Astrocyte (in vitro differentiated cells and primary cell): Measurements from ENCODE around the gene ARHGAP4. TPM values are rescaled to one million over a fixed set of nuclear protein-coding genes. Genes with fewer than 3 reads are reported as not detected.
A peak's percentile ranks its signal among the peaks of the same experiment; 100 is the strongest.

Experiments used
- DNase-seq: peaks from one replicate; pipeline ENCODE4 v3.0.0-alpha.2; 2010; ENCODE audit warnings: low read depth
- FAIRE-seq: peaks from 2 replicates; lab custom pipeline; 2011; peaks lifted over from hg19 to GRCh38; lab: Jason Lieb, UNC
- H2AFZ ChIP-seq: 2 replicates; pipeline ENCODE4 v1.6.0; 2012; ENCODE audit warnings: low read depth, low read length, inconsistent platforms
- H3K27ac ChIP-seq: 2 replicates; pipeline ENCODE4 v1.5.1; 2011; ENCODE audit warnings: low read depth, low read length, inconsistent platforms
- H3K27me3 ChIP-seq: 2 replicates; pipeline ENCODE4 v1.6.0; 2011; ENCODE audit warnings: low read length, inconsistent platforms; ENCODE audit not compliant: insufficient read depth
- H3K36me3 ChIP-seq: 2 replicates; pipeline ENCODE4 v1.5.1; 2011; ENCODE audit warnings: low read length, inconsistent platforms; ENCODE audit not compliant: insufficient read depth
- H3K4me1 ChIP-seq: 2 replicates; pipeline ENCODE4 v1.5.1; 2011; ENCODE audit warnings: low read length, inconsistent platforms; ENCODE audit not compliant: insufficient read depth
- H3K4me2 ChIP-seq: 2 replicates; pipeline ENCODE4 v1.6.0; 2012; ENCODE audit warnings: low read length, inconsistent platforms
- H3K4me3 ChIP-seq: 2 replicates; pipeline ENCODE4 v1.5.1; 2011; ENCODE audit warnings: low read depth, mild to moderate bottlenecking, low read length, inconsistent platforms; ENCODE audit not compliant: insufficient read depth
- H3K79me2 ChIP-seq: 2 replicates; pipeline ENCODE4 v1.6.0; 2012; ENCODE audit warnings: mild to moderate bottlenecking, low read length, inconsistent platforms; ENCODE audit not compliant: insufficient read depth
- H3K9ac ChIP-seq: 2 replicates; pipeline ENCODE4 v1.6.0; 2012; ENCODE audit warnings: mild to moderate bottlenecking, low read length, inconsistent platforms
- H3K9me3 ChIP-seq: 2 replicates; pipeline ENCODE4 v1.5.1; 2012; ENCODE audit warnings: low read depth, mild to moderate bottlenecking, low read length, inconsistent platforms; ENCODE audit not compliant: insufficient read depth
- H4K20me1 ChIP-seq: 2 replicates; pipeline ENCODE4 v1.6.0; 2012; ENCODE audit warnings: low read length, inconsistent platforms; ENCODE audit not compliant: insufficient read depth
- H3K27ac Mint-ChIP-seq: one replicate; pipeline ENCODE4 v1.8.0; 2021; ENCODE audit warnings: mild to moderate bottlenecking, mixed read lengths; ENCODE audit not compliant: unreplicated experiment
- H3K27me3 Mint-ChIP-seq: one replicate; pipeline ENCODE4 v1.8.0; 2021; ENCODE audit warnings: low read depth, mixed read lengths; ENCODE audit not compliant: unreplicated experiment
- H3K36me3 Mint-ChIP-seq: one replicate; pipeline ENCODE4 v1.8.0; 2021; ENCODE audit warnings: low read depth, mixed read lengths; ENCODE audit not compliant: unreplicated experiment
- H3K4me1 Mint-ChIP-seq: one replicate; pipeline ENCODE4 v1.8.0; 2021; ENCODE audit warnings: low read depth, mixed read lengths; ENCODE audit not compliant: unreplicated experiment
- H3K4me3 Mint-ChIP-seq: one replicate; pipeline ENCODE4 v1.8.0; 2021; ENCODE audit warnings: mild to moderate bottlenecking, moderate library complexity, mixed read lengths; ENCODE audit not compliant: unreplicated experiment
- H3K9me3 Mint-ChIP-seq: one replicate; pipeline ENCODE4 v1.8.0; 2021; ENCODE audit warnings: mild to moderate bottlenecking, mixed read lengths; ENCODE audit not compliant: unreplicated experiment
- CTCF ChIP-seq: IDR thresholded peaks from 2 replicates; pipeline ENCODE4 v1.5.1; 2011; ENCODE audit warnings: low read depth, mild to moderate bottlenecking, inconsistent platforms, low read length, moderate library complexity; ENCODE audit not compliant: insufficient read depth
- EZH2 ChIP-seq: IDR thresholded peaks from 2 replicates; pipeline ENCODE4 v1.6.1; 2012; ENCODE audit warnings: mild to moderate bottlenecking, low read length, inconsistent platforms; ENCODE audit not compliant: insufficient read depth
- total RNA-seq: library from RNA; stranded (reverse); gene quantifications from 2 replicates; pipeline ENCODE4 v1.2.1, GENCODE V29; 2021

ARHGAP4 gene
- total RNA-seq, 1 donor from 2014 or later, result 3.9 TPM

DNA sequence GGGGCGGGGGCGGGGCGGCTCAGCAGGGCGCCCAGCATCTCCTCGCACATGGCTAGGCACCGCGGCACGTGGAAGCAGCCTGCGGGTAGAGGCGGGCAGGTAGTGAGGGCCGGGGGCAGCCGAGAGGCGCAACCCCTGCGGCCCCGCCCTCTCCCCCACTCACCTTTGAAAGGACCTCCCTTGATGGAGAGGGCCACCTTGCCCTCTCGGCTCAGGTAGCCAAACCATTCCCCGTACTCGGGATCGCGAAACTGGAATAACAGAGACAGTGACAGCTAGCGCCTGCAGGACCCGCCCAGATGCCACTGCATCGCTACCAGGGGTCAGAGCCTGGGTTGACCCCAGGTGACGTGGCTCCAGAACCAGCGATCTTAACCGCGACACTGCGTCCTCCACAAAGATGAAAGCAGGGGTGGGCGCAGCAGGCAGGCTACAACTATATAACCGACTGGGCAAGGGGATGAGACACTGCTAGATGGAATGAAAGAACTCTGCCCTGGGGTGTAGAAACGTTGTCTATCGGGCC lies 9.3 kb upstream of the ARHGAP4 start:
- H3K4me1 ChIP-seq, result peaks cover 4% of the 10 kb centered on the region
- Mint-ChIP-seq H3K27ac (peak overlapping the region; percentile 41), H3K4me3 (peak overlapping the region; percentile 76), H3K36me3 (no peaks in the 10 kb centered on the region), H3K27me3 (no peaks in the 10 kb centered on the region), H3K4me1 (no peaks in the 10 kb centered on the region), H3K9me3 (no peaks in the 10 kb centered on the region)
- H4K20me1 ChIP-seq, result peaks cover 13% of the 10 kb centered on the region
- DNase-seq, result no peak
- H3K4me3 ChIP-seq, result no peak overlapping the region
- H3K27ac ChIP-seq, result no peak overlapping the region
- peaks cover 34% of the 10 kb centered on the region for H3K79me2 ChIP-seq
- no peaks in the 10 kb centered on the region for H3K9me3 ChIP-seq
- TF ChIP-seq EZH2 (no peak), CTCF (no peak)
- H3K4me2 ChIP-seq, result peak overlapping the region; percentile 75
- peaks cover 4% of the 10 kb centered on the region for H3K36me3 ChIP-seq
- peak overlapping the region; percentile 47 for H2AFZ ChIP-seq
- no peak for FAIRE-seq
- H3K27me3 ChIP-seq, result no peaks in the 10 kb centered on the region
- H3K9ac ChIP-seq, result no peak overlapping the region

- H3K36me3 ChIP-seq, result peaks cover 4% of the 10 kb centered on the region
- Mint-ChIP-seq H3K36me3 (no peaks in the 10 kb centered on the region), H3K4me3 (peak within 1 kb of the TSS; percentile 92), H3K4me1 (no peaks in the 10 kb centered on the region), H3K9me3 (no peaks in the 10 kb centered on the region), H3K27me3 (no peaks in the 10 kb centered on the region), H3K27ac (peak within 1 kb of the TSS; percentile 77)
- H3K4me3 ChIP-seq, result peak within 1 kb of the TSS; percentile 75
- H3K4me1 ChIP-seq, result peaks cover 4% of the 10 kb centered on the region
- no peaks in the 10 kb centered on the region for H3K27me3 ChIP-seq
- H3K4me2 ChIP-seq, result peak within 1 kb of the TSS; percentile 95
- H4K20me1 ChIP-seq, result peaks cover 13% of the 10 kb centered on the region
- FAIRE-seq, result no peak
- peaks cover 34% of the 10 kb centered on the region for H3K79me2 ChIP-seq
- no peaks in the 10 kb centered on the region for H3K9me3 ChIP-seq
- TF ChIP-seq CTCF, result no peak
- no peak for TF ChIP-seq EZH2
- peak; percentile 45 for DNase-seq
- H3K27ac ChIP-seq, result peak within 1 kb of the TSS; percentile 19
- H3K9ac ChIP-seq, result peak within 1 kb of the TSS; percentile 88
- H2AFZ ChIP-seq, result peak within 1 kb of the TSS; percentile 47
Measured at GRCh38 chrX:153934762-153935325, 8.8 kb upstream of the ARHGAP4 start, which contains the start of gene NAA10. Gene NAA10, minus strand, starts transcription at chrX:153935037. Its CDS starts 133 bp downstream, at chrX:153934904.

DNA sequence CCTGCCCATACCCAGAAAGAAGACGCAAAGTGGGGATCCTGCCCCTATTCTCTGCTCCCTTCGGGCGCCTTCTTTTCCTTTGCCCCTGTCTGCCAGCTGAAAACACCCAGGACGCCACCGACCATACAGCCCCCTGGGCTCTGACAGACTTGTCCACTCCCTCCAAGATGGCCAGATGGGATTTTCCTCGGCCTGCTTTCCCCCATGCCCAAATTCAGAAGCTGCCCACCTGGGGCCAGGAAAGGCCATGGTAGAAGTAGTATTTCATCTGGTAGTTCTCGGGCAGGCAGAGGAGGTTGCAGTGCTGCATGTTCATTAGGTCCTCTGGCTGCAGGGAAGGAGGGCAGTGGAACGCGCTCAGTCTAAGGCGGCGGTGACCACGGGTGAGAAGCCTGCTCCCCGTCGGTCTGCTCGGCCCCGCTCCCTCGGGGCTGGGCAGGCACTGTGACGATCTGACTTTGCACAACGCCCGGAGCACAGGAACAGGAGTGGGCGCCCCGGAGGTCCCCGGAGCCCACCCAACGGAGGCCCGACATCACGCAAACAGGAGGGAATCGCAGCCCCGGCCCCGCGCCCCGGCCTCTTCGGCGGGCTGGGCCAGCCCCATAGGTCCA lies 8.2 kb upstream of the ARHGAP4 start:
- Histone ChIP-seq H2AFZ (no peak overlapping the region), H3K27me3 (no peaks in the 10 kb centered on the region), H3K4me2 (peak overlapping the region; percentile 95), H3K27ac (peak overlapping the region; percentile 19), H3K4me1 (peaks cover 4% of the 10 kb centered on the region), H3K79me2 (peaks cover 34% of the 10 kb centered on the region), H3K9me3 (no peaks in the 10 kb centered on the region), H3K9ac (peak overlapping the region; percentile 88), H3K36me3 (peaks cover 4% of the 10 kb centered on the region), H3K4me3 (peak overlapping the region; percentile 75), H4K20me1 (peaks cover 13% of the 10 kb centered on the region)
- Mint-ChIP-seq H3K9me3 (no peaks in the 10 kb centered on the region), H3K27ac (peak overlapping the region; percentile 77), H3K4me1 (no peaks in the 10 kb centered on the region), H3K4me3 (peak overlapping the region; percentile 92), H3K36me3 (no peaks in the 10 kb centered on the region), H3K27me3 (no peaks in the 10 kb centered on the region)
- FAIRE-seq, result no peak
- TF ChIP-seq CTCF (no peak), EZH2 (no peak)
- no peak for DNase-seq
